Mononuclear cell (primary cell): ENCODE results near the gene TWF2. TPM values are rescaled to one million over a fixed set of nuclear protein-coding genes. Genes with fewer than 3 reads are reported as not detected.

Experiments used
- H3K27me3 ChIP-seq: 2 replicates; pipeline ENCODE4 v1.6.0; 2011; ENCODE audit warnings: low read length, control low read depth; ENCODE audit not compliant: insufficient read depth
- H3K4me1 ChIP-seq: 2 replicates; pipeline ENCODE4 v1.5.1; 2011; ENCODE audit warnings: mild to moderate bottlenecking, low read length, control low read depth; ENCODE audit not compliant: insufficient read depth
- H3K4me3 ChIP-seq: 2 replicates; pipeline ENCODE4 v1.5.1; 2011; ENCODE audit warnings: mild to moderate bottlenecking, low read length, moderate library complexity
- H3K9me3 ChIP-seq: 2 replicates; pipeline ENCODE4 v1.5.1; 2011; ENCODE audit warnings: low read depth, mild to moderate bottlenecking, control low read depth, low read length
- total RNA-seq: library from RNA; depleted of rRNA; stranded (reverse); fragments of >200 nt; gene quantifications from one replicate; pipeline ENCODE4 v1.2.3, GENCODE V29; 2012

Gene TWF2
- total RNA-seq, 1 donor = 70.5 TPM

DNA sequence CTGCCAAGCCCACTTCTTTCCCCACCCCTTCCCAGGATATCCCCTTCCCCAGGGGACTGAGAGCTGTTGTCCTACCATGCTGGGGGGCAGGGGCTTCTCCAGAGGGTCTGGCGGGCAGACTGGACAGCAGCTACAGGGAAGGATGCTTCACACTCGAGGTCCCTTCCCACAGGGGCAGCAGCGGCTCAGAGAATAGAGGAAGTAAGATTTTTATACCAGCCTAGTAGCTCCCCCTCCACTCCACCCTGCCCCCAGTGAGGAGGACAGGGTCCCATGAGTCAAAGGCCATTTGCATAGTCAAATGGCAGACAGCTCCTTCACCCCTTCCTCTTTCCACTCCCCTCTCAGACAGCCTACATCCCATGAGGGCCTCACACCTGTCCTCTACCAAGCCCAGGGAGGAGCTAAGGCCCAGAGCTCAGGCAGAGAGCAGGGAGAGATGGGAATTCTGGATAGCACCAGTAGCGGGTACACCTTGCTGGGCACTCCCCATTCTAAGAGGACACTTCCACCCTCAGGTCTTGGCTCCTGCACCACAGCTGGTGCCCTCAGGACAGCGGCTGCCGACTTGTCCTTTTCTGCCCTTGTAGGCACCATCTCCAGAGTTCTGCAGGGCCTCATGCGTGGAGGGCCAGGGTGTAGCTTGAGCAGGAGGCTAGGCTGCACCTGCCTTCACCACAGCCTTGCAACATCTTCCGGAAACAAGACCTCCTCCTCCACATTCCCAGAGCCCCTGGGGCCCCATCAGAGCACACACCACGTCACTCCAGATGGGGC, 13.3 kb downstream of the TWF2 start, which contains the start of gene TLR9:
Gene TLR9, minus strand, starts transcription at position 194 of the 777 bp plus-strand sequence. Its CDS starts 116 bp downstream, at position 78.
- peaks cover 54% of the 10 kb centered on the region for H3K4me1 ChIP-seq
- no peaks in the 10 kb centered on the region for H3K27me3 ChIP-seq
- H3K9me3 ChIP-seq = no peaks in the 10 kb centered on the region
- H3K4me3 ChIP-seq = peak within 1 kb of the TSS; percentile 16

DNA sequence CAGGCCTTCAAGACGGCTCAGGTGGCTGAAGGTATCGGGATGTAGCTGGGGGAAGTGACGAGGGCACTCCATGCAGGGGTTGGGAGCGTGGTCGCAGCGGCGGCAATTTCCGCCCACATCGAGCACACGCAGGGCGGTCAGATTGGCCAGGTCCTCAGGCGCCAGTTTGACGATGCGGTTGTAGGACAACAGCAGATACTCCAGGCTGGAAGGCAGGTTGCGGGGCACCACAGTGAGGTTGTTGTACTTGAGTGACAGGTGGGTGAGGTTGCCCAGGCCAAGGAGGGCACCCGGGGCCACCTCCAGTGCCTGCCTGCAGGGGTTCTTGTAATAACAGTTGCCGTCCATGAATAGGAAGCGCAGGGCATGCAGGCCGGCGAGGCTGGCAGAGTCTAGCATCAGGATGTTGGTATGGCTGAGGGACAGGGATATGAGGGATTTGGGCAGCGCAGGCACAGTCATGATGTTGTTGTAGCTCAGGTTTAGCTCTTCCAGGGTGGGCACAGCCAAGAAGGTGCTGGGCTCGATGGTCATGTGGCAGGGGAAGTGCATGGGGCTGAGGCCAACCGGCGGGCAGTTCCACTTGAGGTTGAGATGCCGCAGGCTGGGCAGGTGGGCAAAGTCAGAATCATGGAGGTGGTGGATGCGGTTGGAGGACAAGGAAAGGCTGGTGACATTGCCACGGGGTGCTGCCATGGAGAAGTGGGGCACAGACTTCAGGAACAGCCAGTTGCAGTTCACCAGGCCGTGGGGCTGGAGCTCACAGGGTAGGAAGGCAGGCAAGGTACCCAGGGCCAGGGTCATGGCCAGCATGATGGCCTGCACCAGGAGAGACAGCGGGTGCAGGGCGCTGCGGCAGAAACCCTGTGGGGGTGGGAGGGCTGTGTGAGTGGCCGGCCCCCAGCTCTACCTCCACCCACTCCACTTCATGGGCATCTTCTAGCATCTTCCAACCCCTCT, 15.2 kb downstream of the TWF2 start:
- no peaks in the 10 kb centered on the region for H3K27me3 ChIP-seq
- H3K4me3 ChIP-seq = no peak overlapping the region
- H3K4me1 ChIP-seq = peaks cover 71% of the 10 kb centered on the region
- H3K9me3 ChIP-seq = no peaks in the 10 kb centered on the region

DNA sequence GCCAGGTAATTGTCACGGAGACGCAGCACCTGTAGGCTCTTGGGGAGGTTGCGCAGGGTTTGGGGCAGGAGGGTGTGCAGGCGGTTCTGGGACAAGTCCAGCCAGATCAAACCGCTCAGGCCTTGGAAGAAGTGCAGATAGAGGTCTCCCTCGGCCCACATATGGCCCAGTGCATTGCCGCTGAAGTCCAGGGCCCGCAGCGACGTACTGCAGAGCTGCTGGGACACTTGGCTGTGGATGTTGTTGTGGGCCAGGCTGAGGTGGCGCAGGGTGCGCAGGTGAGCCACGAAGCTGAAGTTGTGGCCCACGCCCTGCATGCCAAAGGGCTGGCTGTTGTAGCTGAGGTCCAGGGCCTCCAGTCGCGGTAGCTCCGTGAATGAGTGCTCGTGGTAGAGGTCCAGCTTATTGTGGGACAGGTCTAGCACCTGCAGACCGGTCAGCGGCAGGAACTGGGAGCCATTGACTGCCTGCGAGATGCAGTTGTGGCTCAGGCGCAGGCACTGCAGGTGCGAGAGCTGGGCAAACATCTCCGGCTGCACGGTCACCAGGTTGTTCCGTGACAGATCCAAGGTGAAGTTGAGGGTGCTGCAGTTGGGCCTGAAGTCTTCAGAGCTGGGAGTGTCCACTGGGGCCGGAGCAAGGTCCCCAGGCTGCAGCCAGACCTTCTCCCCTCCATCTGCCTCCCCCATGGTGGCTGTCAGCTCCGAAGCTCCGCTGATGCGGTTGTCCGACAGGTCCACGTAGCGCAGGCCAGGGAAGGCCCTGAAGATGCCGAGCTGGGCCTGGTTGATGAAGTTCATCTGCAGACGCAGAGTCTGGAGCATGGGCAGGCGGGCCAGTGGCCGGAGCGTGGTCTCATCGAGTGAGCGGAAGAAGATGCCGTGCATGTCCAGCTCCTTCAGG, 16.4 kb downstream of the TWF2 start:
- Histone ChIP-seq H3K4me3 (no peak overlapping the region), H3K4me1 (peaks cover 82% of the 10 kb centered on the region), H3K9me3 (no peaks in the 10 kb centered on the region), H3K27me3 (no peaks in the 10 kb centered on the region)

DNA sequence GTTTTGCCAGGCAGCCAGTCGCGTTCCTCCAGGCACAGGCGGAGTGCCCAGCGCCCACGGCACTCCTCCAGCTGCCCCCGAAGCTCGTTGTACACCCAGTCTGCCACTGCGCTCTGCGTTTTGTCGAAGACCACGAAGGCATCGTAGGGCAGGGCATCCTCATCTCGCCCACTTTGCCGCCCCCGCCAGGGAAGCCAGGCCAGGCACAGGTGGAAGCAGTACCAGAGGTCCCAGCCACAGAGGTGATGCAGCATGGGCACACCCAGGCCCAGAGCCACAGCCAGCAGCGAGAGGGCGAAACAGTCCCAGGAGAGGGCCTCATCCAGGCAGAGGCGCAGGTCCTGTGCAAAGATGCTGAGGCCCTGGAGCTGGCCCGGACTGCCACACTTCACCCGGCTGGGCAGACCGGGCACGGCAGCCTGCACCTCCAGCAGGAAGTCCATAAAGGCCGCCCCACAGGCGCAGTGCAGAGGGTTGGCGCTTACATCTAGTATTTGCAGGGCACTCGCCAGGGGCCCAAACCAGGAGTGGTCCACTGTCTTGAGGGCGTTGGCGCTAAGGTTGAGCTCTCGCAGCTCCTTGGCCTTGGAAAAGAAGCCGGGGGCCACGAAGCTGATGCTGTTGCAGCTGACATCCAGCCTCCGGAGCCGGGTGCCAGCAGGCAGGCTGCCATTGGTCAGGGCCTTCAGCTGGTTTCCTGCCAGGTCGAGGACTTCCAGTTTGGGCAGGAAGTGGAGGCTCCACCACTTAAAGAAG, 17.2 kb downstream of the TWF2 start:
- H3K9me3 ChIP-seq = no peaks in the 10 kb centered on the region
- no peak overlapping the region for H3K4me3 ChIP-seq
- no peaks in the 10 kb centered on the region for H3K27me3 ChIP-seq
- H3K4me1 ChIP-seq = peaks cover 85% of the 10 kb centered on the region

DNA sequence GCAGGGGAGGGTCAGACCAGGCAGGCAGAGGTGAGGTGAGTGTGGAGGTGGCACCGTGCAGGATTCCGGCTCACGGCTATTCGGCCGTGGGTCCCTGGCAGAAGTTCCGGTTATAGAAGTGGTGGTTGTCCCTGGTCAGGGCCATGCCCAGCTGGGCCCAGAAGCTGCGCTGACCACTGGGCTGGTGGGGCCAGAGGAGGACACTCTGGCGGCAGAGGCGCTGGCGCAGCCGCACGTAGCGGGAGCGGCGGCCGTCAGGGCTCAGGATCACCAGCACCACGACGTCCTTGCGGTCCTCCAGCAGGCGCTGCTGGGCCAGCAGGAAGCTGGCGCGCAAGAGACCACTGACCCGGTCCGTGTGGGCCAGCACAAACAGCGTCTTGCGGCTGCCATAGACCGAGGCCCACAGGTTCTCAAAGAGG, 17.8 kb downstream of the TWF2 start:
- no peaks in the 10 kb centered on the region for H3K9me3 ChIP-seq
- H3K27me3 ChIP-seq = no peaks in the 10 kb centered on the region
- H3K4me1 ChIP-seq = peaks cover 85% of the 10 kb centered on the region
- no peak overlapping the region for H3K4me3 ChIP-seq

DNA sequence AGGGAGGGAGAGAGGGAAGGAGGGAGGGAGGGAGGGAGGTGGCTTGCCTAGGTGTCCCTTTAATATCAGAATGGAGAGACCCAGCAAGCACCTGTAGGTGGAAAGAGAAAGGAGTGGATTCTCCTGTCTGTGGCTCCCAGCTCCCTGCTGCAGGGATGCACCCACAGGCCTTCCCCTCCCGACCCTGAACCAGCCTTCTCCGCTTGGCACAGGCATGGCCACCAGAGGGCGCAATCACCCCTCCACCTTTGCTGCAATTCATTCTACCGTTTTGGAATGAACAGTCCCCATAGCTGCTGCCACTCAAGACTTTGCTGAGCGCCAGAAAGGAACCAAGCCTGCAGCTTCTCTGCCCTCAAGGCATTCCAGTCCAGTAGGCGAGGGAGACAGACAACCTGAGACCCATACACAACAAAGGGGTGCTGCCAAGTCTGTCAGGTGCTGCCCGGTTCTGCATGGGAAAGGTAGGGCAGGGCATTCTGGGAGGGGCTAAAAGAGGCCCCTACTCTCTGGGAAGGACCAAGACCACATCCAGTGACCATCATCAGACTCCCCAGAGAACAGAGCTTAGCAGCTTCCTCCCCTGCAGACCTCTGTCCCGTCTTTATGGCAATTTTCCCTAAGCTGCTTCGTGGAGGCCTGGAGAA, 18.5 kb downstream of the TWF2 start:
- Histone ChIP-seq H3K27me3 (no peaks in the 10 kb centered on the region), H3K9me3 (no peaks in the 10 kb centered on the region), H3K4me3 (no peak overlapping the region), H3K4me1 (peaks cover 82% of the 10 kb centered on the region)

DNA sequence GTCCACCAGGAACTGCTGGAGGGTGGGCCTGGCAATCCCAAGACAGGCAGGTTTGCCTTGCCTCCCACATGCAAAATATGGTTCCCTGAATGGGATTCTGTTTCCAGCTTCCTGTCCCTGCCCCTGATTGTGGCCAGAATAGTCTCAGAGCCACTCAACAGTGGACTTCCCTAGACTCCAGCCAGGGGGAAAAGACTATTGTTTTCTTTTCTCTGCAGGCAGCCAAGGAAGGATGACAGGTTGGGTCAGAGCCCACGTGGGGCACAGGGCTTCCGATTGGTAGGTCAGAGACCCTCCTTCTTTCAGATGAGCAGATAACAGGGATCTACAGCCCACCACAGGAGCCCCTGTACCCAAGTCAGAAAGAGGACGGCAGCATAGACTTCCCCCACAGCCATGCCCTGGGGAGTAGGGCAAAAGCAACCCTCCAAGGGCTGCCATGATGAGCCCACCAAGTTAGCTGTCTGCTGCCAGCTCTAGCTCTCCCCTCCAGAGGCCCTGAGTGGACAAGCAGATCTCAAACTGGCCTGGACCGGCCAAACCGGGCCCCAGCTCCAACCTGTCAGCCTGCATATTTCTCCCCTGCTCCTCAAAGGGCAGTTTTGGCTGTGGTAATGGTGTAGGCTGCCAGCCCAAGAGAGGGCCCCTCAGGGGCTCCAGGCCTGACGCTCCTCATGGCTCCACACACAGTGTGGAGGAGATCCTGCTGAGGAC, 19.9 kb downstream of the TWF2 start:
- Histone ChIP-seq H3K9me3 (no peaks in the 10 kb centered on the region), H3K27me3 (no peaks in the 10 kb centered on the region), H3K4me3 (no peak overlapping the region), H3K4me1 (peaks cover 70% of the 10 kb centered on the region)

DNA sequence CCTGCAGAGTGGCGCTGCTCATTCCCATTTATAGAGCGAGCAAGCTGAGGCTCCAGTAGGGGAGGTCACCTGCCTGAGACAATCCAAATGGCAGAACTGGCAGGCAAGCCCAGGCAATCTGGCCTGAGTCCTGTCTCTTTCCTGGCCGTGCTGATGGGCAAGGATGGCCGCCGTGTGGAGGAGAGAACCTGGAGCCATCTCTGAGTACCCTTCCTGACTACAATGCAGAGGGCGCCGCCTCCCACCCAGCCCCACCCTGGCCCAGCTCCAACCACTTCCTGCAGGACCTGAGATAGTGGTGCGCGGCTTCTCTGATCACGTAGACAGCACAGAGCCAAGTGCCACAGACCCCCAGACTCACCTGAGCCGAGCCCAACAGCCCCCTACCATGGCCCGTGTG, 20.5 kb downstream of the TWF2 start:
- Histone ChIP-seq H3K4me3 (no peak overlapping the region), H3K27me3 (no peaks in the 10 kb centered on the region), H3K4me1 (peaks cover 68% of the 10 kb centered on the region), H3K9me3 (no peaks in the 10 kb centered on the region)

DNA sequence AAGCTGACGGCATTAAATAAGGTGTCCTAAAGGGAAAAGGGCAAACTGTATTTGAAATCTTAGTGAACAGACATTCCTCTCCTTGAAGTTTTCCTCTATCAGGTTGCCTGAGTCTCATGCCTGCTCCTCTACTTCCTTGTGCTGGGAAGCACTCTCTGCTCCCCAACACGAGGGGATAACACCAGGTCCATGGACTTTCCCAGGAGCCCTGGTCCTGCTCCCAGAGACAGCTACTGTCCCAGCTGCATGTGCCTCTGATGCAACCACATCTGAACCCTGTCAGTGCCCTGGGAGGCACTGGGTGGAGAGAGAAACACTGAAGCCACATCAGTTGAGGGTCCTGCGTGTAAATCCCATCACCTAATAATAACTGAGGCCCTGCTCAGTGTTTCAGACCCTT, 20.9 kb downstream of the TWF2 start:
- Histone ChIP-seq H3K27me3 (no peaks in the 10 kb centered on the region), H3K9me3 (no peaks in the 10 kb centered on the region), H3K4me3 (no peak overlapping the region), H3K4me1 (peaks cover 66% of the 10 kb centered on the region)

DNA sequence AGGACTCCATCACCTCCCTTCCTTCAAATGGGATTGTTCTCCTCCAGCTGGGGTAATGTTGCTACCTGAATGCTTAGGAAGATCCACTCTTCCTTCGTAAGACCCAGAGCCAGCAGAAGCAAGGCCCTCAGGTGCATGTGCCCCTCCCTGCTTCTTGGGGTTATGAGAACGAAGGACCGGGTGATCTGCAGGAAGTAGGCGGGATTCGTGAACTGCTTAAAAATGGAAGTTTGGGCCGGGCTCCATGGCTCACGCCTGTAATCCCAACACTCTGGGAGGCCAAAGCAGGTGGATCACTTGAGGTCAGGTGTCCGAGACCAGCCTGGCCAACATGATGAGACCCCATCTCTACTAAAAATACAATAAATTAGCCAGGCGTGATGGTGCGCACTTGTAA, 21.6 kb downstream of the TWF2 start:
- Histone ChIP-seq H3K4me3 (no peak overlapping the region), H3K9me3 (no peaks in the 10 kb centered on the region)

DNA sequence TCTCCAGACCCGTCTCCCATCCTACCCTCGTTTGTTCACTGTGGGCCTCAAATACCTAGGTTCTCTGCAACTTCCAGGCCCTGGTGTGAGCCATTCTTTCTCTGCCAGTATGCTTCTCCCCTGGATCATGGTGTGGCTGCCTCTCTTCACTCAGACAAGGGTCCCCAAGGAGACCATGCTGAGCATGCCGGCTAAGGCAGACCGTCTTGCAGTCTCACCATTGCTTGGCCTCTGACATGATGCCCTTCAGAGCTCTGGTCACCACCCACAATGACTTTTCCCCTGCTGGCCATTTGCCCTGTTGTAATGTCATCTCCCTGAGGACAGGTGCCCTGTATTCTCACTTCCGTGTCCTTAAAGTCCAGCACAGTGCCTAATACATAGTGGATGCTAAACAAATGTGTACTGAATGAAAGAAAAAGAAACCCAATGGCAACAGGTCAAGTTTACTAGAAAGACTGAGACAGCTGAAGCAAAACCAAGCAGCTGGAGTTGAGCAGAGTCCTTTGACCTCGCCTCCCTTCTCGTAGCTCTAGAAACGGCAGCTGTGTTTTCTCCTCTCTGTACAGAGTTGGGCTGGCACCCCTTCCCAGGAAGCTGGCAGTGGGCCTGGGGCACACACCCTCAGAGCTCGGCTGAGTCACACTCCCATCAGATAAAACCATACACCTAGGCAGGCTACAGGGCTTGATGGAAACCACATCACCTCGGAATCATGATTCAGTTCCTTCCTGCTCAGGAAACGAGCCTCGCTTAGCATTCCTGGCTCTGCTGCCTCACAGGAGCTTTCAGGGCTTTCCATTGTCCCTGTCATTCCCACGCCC, 22.2 kb downstream of the TWF2 start:
- Histone ChIP-seq H3K4me3 (no peak overlapping the region), H3K9me3 (no peaks in the 10 kb centered on the region), H3K27me3 (no peaks in the 10 kb centered on the region), H3K4me1 (peaks cover 64% of the 10 kb centered on the region)

More for the DNA sequence above, 21.6 kb downstream of the TWF2 start:
- H3K27me3 ChIP-seq = no peaks in the 10 kb centered on the region
- H3K4me1 ChIP-seq = peaks cover 63% of the 10 kb centered on the region

DNA sequence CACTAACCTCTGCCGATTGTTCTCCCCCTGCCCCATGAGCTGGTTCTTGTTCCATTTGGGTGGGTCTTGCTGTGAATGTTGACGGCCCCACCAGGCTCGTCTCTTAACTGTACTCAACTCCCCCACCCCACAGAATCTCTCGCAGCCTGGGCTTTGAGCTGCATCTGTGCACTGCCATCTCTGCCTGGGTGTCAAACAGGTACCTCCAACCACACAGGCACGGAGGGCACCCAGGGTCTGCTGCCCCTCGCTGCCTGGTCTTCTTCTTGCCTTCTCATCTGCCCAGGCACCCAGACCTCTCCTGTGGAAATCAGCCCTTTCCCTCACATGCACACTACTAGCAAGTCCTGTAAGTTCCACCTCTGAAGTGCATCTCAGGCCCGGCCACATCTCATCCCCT, 23.6 kb downstream of the TWF2 start:
- peaks cover 64% of the 10 kb centered on the region for H3K4me1 ChIP-seq
- no peaks in the 10 kb centered on the region for H3K27me3 ChIP-seq
- H3K9me3 ChIP-seq = no peaks in the 10 kb centered on the region

More for the DNA sequence above, 23.6 kb downstream of the TWF2 start:
- no peak overlapping the region for H3K4me3 ChIP-seq
